ENCODE results near the gene ZNF208.

The ZNF208 gene

GRCh38 chr19:21883516-21883915, 127.2 kb downstream of the ZNF208 start:
- no peak for DNase-seq

Measured in NCI-H1436 treated with DMSO at 0.1 percent for 48 hours (cell line).